Right kidney (tissue), 9 donors: ENCODE data around the gene TANGO2.

Experiments used
- DNase-seq: peaks from one replicate; pipeline ENCODE4 v3.0.0-alpha.2; 2016
- long read RNA-seq, 8 donors: transcript quantifications; one replicate each; lab custom pipeline, GENCODE V29; 2026

TANGO2 gene, protein sequence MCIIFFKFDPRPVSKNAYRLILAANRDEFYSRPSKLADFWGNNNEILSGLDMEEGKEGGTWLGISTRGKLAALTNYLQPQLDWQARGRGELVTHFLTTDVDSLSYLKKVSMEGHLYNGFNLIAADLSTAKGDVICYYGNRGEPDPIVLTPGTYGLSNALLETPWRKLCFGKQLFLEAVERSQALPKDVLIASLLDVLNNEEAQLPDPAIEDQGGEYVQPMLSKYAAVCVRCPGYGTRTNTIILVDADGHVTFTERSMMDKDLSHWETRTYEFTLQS
- long read RNA-seq, donor 1, partial matches to known transcripts = 9 of 17 reads
- long read RNA-seq, donor 1, other reads (novel, unspliced or antisense) = 8 of 17 reads
- long read RNA-seq, donor 2, partial matches to known transcripts = 0 of 1 reads
- long read RNA-seq, donor 2, other reads (novel, unspliced or antisense) = 0 of 1 reads
- long read RNA-seq, donor 3 = 0 reads
- long read RNA-seq, donor 4, partial matches to known transcripts = 0 of 1 reads
- long read RNA-seq, donor 4, other reads (novel, unspliced or antisense) = 0 of 1 reads
- long read RNA-seq, donor 5 = 0 reads
- long read RNA-seq, donor 6 = 0 reads
- long read RNA-seq, donor 7, partial matches to known transcripts = 0 of 2 reads
- long read RNA-seq, donor 7, other reads (novel, unspliced or antisense) = 0 of 2 reads
- long read RNA-seq, donor 8, partial matches to known transcripts = 0 of 1 reads
- long read RNA-seq, donor 8, other reads (novel, unspliced or antisense) = 0 of 1 reads

- DNase-seq = peak; percentile 87
Measured at GRCh38 chr22:20020533-20021195, at the start of gene TANGO2. TSS of gene TANGO2 (plus strand) at chr22:20021110. CDS start at chr22:20036799, 15,689 bp downstream.

DNA sequence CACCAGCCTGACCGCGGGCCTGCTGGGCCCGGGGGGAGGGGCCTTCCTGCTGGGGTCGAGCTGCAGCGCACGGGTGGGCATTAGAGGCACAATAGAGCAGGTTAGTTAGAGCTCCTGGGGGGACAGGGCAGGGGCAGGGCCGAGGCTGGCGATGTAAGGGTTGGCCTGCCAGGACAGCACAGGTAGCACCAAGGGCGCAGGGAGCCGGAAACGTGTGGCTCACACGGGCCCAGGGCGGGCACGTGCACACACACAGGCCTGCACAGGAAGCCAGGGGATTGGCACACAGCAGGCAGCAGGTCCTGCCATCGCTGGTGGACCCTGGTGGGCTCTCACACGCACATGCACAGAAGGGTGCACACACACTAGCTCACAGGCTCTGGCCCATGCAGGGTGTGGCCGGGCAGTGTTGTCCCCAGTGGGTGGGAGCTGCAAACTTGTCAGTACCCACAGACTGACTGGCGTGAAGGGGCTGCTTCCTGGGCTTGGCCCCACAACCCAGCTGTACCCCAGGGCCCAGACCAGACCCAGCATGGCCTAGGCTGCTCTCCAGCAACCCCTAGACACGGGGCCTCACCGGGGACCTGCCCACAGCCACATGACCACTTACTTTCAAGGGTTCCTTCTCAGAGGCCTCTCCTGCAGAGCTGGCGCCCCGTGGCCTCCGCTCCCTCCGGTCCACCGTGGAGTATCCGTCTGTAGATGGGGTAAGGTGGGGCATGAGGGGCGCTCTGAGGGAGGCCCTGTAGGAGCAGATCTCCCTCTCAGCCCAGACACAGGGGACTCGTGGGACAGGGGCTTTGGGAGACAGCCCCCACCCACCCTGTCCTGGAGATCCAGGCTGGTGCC, 49.4 kb upstream of the TANGO2 start:
- no peak for DNase-seq

DNA sequence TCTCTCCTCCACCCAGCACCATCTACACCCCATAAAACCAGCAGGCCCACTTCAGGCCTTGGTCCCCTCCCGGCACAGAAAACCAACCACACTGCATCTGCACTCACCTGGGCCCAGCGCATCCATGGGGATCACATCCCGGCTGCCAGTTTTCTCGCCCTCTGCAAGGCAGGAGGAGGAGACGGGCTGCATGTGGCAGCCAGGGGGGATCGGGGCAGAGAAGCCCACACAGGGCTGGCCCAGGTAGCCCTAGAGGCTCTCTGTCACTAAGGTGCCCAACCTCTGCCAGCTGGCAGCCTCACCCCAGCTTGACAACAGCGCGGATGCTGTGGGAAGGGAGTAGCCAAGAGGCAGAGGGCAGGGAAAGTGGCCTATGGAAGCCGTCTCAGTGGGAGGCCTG, 48.7 kb upstream of the TANGO2 start:
- DNase-seq = no peak

GRCh38 chr22:19972652-19973550, 48.0 kb upstream of the TANGO2 start:
- no peak for DNase-seq

DNA sequence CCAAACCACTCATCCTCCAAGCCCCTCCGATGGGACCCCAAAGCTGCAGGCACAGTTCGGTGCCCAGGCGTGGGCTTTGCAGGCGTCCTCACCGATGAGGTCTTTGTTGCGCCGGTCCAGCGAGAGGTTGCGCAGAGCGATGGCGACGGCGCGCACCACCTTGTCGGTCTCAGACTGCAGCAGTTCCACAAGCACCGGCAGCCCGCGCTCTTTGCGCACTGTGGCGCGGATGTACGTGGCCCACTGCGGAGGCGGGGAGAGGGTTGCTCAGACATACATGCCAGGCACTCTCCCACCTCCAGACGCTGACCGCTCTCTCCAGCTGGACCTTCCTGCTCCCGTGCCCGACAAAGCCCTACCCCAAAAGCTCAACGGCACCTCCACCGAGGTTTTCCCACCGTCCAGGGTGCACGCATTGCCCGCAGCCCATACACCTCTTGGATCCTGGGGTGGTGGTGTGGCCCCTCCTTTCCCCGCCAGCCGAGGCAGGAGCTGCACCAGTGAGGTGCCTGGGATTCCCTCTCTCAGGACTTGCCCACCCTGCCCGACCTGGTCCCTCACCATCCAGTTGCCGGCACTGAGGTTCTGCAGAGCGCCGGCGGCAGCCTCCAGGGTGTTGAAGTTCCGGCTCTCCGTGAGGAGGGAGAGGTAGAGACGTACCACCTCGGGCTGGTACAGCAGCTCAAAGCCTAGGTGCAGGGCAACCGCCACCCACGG, 47.2 kb upstream of the TANGO2 start:
- DNase-seq = no peak

DNA sequence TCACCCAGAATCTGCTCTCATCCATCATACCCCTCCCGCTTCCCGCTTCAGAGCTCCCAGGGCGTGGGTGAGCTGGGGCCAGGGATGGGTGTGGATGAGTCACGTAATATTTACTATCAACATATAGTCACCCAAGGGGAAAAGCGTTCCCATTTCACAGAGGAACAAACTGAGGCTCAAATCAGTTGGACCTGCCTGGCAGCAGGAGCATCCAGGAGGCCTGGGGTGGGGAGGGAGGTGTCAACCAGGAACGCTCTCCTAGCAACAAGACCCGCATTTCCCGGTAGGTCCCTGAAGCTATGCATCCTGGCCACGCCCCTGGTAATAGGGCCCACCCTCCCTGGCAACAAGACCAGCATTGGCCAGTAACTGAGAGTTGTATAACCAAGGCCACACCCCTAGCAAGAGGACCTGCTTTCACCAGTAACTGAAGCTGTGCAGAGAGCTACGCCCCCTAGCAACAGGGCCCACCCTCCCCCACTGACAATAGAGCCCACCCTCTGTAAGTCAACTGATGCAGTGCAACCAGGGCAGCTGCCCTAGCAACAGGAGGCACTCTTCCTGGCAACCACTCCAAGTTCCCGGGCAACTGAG, 46.5 kb upstream of the TANGO2 start:
- DNase-seq = no peak

- no peak for DNase-seq
Measured at GRCh38 chr22:19974935-19975706, 45.8 kb upstream of the TANGO2 start.

DNA sequence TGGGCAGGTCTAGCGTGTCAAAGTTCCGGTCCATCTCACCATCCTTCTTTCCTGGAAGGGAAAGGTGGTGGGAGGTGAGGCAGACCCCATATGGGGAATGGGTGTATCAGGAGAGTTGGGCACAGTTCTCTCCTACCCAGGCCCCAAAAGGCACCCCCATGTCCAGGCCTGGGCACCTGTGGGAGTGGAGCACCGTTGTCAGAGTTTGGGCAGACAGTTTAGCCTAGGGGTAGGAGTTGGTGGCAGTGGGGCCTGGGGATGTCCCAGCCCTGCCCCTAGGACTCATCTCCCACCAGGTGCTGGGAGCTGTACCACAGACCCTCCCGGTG, 45.2 kb upstream of the TANGO2 start:
- no peak for DNase-seq

- no peak for DNase-seq
Measured at GRCh38 chr22:19976671-19977070, 44.2 kb upstream of the TANGO2 start.

DNA sequence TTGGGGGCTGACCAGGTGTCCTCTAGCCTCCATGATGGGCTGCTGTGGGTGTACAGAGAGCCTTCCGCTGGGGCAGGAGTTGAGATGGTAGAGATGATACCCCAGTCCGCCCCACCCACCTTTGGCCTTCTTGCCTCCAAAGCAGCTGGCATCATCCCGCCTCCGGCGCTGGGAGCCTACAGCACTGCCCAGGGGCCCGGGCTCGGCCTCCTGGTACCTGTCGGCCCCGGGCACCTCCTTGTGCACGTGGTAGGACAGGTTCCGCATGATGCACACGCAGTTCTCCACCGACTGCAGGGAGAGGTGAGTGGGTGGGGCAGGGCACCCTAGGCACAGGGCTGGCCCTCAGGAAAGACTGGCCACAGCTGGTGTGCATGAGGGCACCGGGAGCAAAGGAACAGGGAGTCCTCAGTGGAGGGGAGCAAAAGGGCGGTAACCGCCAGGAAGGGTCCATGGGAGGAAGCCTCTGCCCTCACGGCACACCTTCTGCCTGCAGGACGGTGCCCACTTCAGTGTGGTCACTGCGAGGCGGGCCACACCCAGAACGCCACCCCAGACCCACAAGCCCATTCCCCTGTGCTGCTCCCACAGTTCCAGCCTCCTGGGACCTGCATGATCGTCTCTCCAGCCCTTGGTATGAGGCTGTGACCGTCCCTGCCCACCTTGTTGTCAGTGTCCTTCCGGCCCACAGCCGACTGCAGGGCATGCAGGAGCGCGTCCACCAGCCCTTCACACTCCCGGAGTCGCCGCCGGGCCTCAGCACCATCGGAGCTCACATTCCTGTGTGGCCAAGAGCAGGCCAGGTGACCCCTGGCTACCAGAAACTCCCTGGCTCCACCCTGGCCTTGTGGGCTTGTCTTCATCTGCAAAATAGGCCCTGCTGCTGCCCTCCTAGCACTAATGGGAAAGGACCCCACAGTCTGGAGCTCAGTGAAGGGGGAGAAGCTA, 43.3 kb upstream of the TANGO2 start:
- no peak for DNase-seq

DNA sequence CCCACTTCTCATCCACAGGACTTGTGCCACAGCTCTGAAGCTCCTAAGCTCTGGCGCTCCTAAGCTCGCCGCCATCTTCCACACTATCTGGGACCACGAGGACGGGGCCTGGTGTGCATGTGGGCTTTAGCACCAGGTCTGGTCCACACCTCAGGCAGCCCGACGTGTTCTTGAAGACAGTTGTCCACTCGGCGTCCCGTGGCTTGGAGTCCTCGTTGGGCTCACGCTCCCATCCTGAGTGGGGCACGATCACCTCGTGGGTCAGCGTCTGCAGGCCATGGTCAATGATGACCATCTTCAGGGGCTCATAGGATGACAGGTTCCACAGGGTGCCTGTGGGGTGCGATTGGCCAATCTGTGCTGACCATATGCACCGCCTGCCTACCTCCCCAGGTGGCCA, 42.2 kb upstream of the TANGO2 start:
- no peak for DNase-seq

DNA sequence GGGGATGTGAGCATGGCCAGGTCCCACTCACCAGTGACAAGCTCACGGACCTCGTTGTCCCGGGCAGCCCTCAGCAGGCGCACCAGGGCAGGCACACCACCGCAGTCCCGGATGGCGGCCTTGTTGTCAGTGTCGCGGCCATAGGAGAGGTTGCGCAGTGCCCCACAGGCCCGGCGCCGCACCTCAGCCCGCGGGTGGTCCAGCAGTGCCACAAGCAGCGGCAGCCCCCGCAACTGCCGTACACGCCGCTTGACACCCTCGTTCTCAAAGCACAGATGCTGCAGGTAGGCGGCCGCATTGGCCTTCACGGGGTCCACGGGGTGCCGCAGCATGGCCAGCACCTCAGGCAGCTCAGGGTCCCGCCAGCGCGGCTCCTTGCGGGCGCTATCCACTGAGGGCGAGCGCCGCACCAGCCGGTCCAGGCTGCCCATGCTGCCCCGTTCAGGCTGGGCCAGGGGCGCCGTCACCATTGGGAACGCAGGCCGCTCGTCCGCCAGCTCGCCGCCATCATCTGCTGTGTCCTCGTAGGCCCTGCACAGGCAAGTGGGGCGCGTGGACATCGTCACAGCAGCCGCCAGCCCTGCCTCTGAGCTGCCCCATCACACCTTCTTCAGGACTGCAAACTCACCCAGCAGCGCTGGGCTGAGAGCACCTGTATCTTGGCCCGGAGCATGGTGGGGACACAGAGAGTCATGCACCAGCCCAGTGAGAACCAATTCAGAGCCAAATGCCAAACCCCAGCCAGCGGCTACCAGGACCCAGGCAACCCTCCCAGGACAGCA, 41.0 kb upstream of the TANGO2 start:
- DNase-seq = no peak

- no peak for DNase-seq
Measured at GRCh38 chr22:19980766-19981165, 40.1 kb upstream of the TANGO2 start.

DNA sequence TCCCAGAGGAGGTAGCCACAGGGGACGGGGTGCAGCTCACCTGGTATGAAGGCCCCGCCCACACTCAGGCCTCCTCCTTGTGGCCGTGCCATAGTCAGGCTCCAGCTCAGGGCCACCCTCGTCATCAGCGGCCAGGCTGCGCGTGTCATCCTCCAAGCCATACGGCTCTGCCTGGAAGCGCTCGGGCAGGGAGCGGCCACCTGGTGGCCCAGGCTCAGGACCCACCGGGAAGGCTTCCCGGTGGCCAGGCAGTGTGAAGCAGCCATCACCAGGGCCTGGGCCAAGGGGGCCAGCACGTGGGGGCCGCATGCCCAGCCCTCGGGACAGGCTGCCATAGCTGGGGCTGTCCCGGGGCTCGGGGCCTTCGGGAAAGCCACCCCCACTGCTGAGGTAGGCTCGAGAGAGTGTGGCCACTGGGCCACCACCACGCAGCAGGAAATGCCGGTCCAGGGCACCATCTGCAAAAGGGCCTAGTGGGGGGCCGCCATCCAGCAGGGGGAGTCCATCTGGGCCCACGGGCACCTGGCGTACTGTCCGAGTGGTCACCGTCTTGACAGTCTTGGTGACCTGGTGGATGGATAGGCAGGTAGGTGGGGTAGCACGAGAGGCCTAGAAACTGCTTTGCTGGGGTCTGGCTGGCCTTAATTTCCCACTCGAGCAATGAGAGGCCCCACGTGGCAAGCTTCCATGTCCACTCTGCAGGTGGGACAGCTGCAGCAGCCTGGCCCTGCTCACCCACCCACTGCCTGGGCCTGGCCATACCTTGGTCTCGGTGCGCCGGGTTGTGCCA, 39.5 kb upstream of the TANGO2 start:
- DNase-seq = no peak

DNA sequence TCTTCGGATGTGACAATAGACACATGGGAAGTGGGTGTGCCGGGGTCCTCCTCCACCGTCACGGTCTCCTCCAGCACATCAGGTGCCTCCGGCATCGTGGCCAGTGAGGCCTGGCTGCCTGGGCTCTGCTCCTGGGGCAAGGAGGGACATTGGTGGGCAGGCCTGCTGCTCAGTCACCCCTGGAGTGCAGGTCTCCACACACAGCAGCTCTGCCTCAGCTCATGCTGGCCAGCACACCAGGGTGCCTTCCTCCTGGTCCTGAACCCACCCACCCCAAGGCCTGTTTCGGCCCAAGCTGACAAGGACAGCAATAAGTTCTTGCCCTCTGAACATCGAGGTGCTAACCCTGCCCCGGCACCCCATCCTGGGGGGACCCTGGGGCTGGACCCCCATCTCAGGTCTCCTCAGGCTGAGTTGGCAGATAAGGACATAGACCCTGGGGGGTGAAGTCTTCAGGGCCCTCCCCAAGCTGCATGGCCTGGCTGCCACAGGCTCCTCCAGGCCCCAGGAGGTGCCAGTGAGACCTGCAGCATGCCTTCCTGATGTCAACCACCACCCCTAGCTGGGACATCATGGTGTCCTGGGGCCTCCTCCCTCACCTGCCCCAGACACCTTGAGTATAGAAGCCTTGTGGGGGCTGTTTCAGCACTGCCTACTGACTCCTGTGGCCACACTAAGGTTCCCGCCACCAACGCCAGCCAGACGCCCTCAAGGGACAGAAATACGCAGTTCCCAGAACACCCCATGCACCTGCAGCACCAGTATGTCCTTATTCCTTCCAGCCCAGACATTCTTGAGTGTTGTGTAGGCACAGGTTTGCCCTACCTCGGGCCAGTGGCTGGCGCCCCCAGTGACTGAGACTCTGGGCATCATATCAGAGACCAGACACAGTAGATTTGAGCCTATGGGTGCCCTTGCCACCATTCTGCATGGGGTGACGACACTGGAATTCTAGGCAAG, 38.7 kb upstream of the TANGO2 start:
- DNase-seq = no peak
